ENCODE measurements around the gene RCBTB1. TPM values are rescaled to one million over a fixed set of nuclear protein-coding genes. Genes with fewer than 3 reads are reported as not detected.
"Not testable (repeated sequence)": the region's sequence is repeated elsewhere in the genome, so short reads cannot be mapped to it uniquely, and the experiment has no call there.

The RCBTB1 gene
- total RNA-seq, 1 donor from 2014 or later, result 2.0 TPM

GRCh38 chr13:49596221-49596620 lies 10.9 kb upstream of the RCBTB1 start:
- Histone ChIP-seq H3K4me1 (no peaks in the 10 kb centered on the region), H3K27ac (no peak overlapping the region), H3K4me3 (no peak overlapping the region), H3K36me3 (no peaks in the 10 kb centered on the region), H3K9me3 (no peaks in the 10 kb centered on the region), H3K27me3 (no peaks in the 10 kb centered on the region)
- intact Hi-C loops (cut with DNase I), result no loop called here
- TF ChIP-seq CTCF (IDR thresholded peaks at IDR 0.05), result no peak
- DNase-seq (ENCODE audit: low spot score in 2 of 2), result no peak

DNA sequence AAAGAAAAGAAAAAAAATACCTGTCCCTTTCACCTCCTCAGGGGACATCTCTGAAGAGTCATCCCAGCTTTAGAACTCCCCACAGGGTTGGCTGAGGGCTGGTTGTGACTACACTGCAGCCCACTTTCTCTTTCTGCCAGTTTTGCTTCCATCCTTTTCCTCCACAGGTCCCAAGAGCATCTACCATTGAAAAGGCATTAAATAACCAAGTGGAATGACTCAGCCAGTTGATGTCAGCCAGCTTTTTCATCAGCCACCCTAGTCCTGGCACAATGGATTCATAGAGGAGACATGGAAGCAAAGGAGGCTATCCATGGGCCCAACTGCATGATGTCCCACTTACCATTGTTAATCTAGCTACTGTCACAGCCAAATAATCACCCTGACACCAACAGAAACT lies 9.2 kb upstream of the RCBTB1 start:
- no peak for TF ChIP-seq CTCF (IDR thresholded peaks at IDR 0.05)
- no peak overlapping the region for H3K4me3 ChIP-seq
- intact Hi-C loops (cut with DNase I), result no loop called here
- no peaks in the 10 kb centered on the region for H3K4me1 ChIP-seq
- no peaks in the 10 kb centered on the region for H3K36me3 ChIP-seq
- H3K27me3 ChIP-seq, result no peaks in the 10 kb centered on the region
- no peak overlapping the region for H3K27ac ChIP-seq
- no peak for DNase-seq (ENCODE audit: low spot score in 2 of 2)
- H3K9me3 ChIP-seq, result no peaks in the 10 kb centered on the region

GRCh38 chr13:49593876-49594275 lies 8.5 kb upstream of the RCBTB1 start:
- DNase-seq (ENCODE audit: low spot score in 2 of 2); H3K9me3 ChIP-seq; intact Hi-C loops (cut with DNase I); H3K27ac ChIP-seq; H3K36me3 ChIP-seq; H3K4me3 ChIP-seq; H3K27me3 ChIP-seq; H3K4me1 ChIP-seq: not testable (repeated sequence)

DNA sequence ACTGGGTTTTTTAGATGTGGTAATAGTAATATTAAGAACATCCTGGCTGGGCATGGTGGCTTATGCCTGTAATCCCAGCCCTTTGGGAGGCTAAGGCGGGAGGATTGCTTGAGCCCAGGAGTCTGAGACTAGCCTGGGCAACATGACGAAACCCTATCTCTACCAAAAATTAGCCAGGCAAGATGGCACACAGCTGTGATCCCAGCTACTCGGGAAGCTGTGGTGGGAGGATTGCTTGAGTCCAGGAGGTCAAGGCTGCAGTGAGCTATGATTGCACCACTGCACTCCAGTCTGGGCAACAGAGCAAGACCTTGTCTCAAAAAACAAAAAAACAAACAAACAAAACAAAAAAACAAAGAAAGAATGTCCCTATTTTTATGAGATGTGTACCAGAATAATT lies 5.4 kb upstream of the RCBTB1 start:
- intact Hi-C loops (cut with DNase I), result not testable (repeated sequence)

DNA sequence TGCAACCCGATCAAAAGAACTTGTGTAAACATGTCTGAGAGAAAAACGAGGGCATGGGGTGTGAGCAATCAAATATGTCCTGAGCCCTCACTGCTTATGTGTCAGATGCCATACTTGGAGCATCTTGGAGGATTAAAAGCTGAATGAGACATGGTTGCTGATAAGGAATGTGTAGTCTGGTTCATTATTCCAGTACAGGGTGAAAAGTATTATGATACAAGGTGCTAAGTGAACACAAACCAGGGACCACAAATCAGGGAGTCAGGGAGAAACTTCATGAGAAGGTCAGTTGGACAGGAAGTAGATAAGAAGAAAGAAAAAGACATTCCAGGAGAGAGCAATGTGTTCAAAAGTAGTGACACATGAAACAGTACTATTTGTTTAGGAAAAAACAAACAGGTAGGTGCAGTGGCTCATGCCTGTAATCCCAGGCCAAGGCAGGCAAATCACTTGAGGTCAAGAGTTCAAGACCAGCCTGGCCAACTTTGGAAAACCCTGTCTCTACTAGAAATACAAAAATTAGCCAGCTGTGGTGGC lies 2.0 kb upstream of the RCBTB1 start:
- H3K4me3 ChIP-seq, result no peak overlapping the region
- peaks cover 0 to 15% of the 10 kb centered on the region in 2 donors for H3K4me1 ChIP-seq
- H3K36me3 ChIP-seq, result no peaks in the 10 kb centered on the region
- TF ChIP-seq CTCF (IDR thresholded peaks at IDR 0.05), result no peak
- DNase-seq (ENCODE audit: low spot score in 2 of 2), result no peak
- no peak overlapping the region for H3K27ac ChIP-seq
- H3K9me3 ChIP-seq, result no peaks in the 10 kb centered on the region
- no peaks in the 10 kb centered on the region for H3K27me3 ChIP-seq
- intact Hi-C loops (cut with DNase I), result loop anchor here (5.0 kb wide), 2 partner anchors 90 to 1355 kb away; partner anchors contain the start of genes ITM2B and PHF11

More for the DNA sequence above, 5.4 kb upstream of the RCBTB1 start:
- not testable (repeated sequence) for H3K27me3 ChIP-seq; H3K4me3 ChIP-seq; DNase-seq (ENCODE audit: low spot score in 2 of 2); H3K4me1 ChIP-seq; H3K27ac ChIP-seq; H3K9me3 ChIP-seq; H3K36me3 ChIP-seq

- H3K9me3 ChIP-seq, result no peaks in the 10 kb centered on the region
- no peak overlapping the region for H3K27ac ChIP-seq
- no peak for TF ChIP-seq CTCF (IDR thresholded peaks at IDR 0.05)
- no peak overlapping the region for H3K4me3 ChIP-seq
- H3K27me3 ChIP-seq, result no peaks in the 10 kb centered on the region
- intact Hi-C loops (cut with DNase I), result loop anchor here (5.0 kb wide), 2 partner anchors 89 to 1354 kb away; partner anchors contain the start of genes ITM2B and PHF11
- no peak for DNase-seq (ENCODE audit: low spot score in 2 of 2)
- peaks cover 0 to 15% of the 10 kb centered on the region in 2 donors for H3K4me1 ChIP-seq
- peaks cover 0 to 3% of the 10 kb centered on the region in 2 donors for H3K36me3 ChIP-seq
These were observed 1.4 kb upstream of the RCBTB1 start for GRCh38 chr13:49586717-49587116.

DNA sequence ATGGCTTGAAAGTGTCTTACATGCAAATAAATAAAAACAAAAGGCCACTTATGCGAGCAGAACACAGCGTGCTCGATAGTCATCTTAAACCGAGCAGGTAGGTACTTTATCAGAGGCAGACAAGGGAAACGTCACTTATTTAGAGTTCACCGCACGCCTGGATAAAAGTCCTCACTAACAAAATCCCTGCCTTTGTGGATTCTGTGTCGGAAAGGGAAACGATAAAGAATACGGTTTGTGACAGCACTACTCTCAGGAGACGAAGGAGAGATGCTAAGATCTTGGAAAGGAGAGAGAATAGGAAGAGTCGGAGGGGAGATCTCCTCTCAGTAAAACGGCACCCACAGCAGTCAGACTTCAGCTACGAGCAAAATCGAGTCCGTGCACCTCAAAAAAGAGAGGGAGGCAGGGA lies 581 bp downstream of the RCBTB1 start:
- peak overlapping the region; percentile 73 to 92 for H3K4me3 ChIP-seq
- H3K27me3 ChIP-seq, result no peaks in the 10 kb centered on the region
- H3K4me1 ChIP-seq, result peaks cover 0 to 15% of the 10 kb centered on the region in 2 donors
- TF ChIP-seq CTCF (IDR thresholded peaks at IDR 0.05), result no peak
- no peaks in the 10 kb centered on the region for H3K9me3 ChIP-seq
- peaks cover 7 to 10% of the 10 kb centered on the region in 2 donors for H3K36me3 ChIP-seq
- H3K27ac ChIP-seq, result peak overlapping the region; percentile 71 to 72
- no peak for DNase-seq (ENCODE audit: low spot score in 2 of 2)
- intact Hi-C loops (cut with DNase I), result loop anchor here (2.0 to 5.0 kb wide), 3 partner anchors 87 to 1352 kb away; partner anchors contain the start of genes EBPL, ITM2B and PHF11
